Prostate gland (tissue), 2 donors: ENCODE measurements around the gene CECR2.

Experiments used
- CTCF ChIP-seq, 4 experiments: fragments of 200-600 bp in 2 of 4; fragments of 450-650 bp in 2 of 4; sonication (generic) in 2 of 4; IDR thresholded peaks; 1 replicate in 3 of 4; 2 replicates in 1 of 4; pipeline ENCODE4 v1.5.1; 2016 to 2019; ENCODE audit warnings: antibody characterized with exemption in 4 of 4, mild to moderate bottlenecking in 2 of 4, moderate library complexity in 2 of 4
- POLR2A ChIP-seq: fragments of 450-650 bp; IDR thresholded peaks from one replicate; pipeline ENCODE4 v1.6.1; 2016; ENCODE audit warnings: antibody characterized with exemption, mild to moderate bottlenecking

- no peak for TF ChIP-seq CTCF (IDR thresholded peaks at IDR 0.05)
- no peak for TF ChIP-seq POLR2A
These were observed 121.9 kb downstream of the CECR2 start for GRCh38 chr22:17491090-17491640.
